Gastroesophageal sphincter (tissue), 3 donors: ENCODE measurements around the gene SPAAR.

Source experiments
- CTCF ChIP-seq, 4 experiments: fragments of 200-600 bp in 2 of 4; fragments of 450-650 bp in 2 of 4; sonication (generic) in 1 of 4; IDR thresholded peaks; one replicate each; pipeline ENCODE4 v1.5.1; 2017 to 2019; ENCODE audit warnings: antibody characterized with exemption in 4 of 4, mild to moderate bottlenecking in 2 of 4, moderate library complexity in 2 of 4
- EP300 ChIP-seq: sonication (generic); formaldehyde crosslinking; IDR thresholded peaks from one replicate; pipeline ENCODE4 v1.6.1; 2017; ENCODE audit warnings: antibody characterized with exemption, mild to moderate bottlenecking

- TF ChIP-seq EP300 (no peak), CTCF (IDR thresholded peaks at IDR 0.05) (no peak)
These were observed 39.2 kb downstream of the SPAAR start for GRCh38 chr9:35948451-35948850.
